ENCODE results near the gene HAPLN3. TPM values are rescaled to one million over a fixed set of nuclear protein-coding genes. Genes with fewer than 3 reads are reported as not detected.

Gene HAPLN3
- polyA plus RNA-seq, 6 donors from 2014 or later, result 2.1 to 4.5 (median 2.7) TPM

DNA sequence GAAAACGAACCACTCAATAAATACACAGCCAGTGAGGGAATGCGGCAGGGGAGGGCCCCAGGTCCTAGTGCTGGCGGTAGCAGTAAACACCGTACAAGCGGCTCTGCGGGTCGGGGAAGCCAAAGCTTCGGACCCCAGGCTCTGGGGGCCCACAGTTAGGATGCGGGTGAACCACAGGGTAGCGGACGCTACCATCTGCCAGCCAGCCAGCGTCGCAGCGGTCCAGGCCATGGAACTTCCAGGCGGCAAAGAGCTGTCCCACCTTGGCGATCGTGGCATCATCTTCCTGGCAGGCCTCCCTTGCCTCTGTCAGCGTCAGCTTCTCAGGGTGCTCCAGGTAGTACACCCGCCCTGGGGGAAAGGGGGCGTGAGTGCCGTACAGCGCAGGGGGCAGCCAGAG lies 17.4 kb downstream of the HAPLN3 start:
- Mint-ChIP-seq H3K27me3 (peaks cover 0 to 9% (median 6%) of the 10 kb centered on the region in 3 donors), H3K9me3 (no peaks in the 10 kb centered on the region), H3K27ac (no peak overlapping the region), H3K4me3 (no peak overlapping the region), H3K36me3 (peaks cover 0 to 15% of the 10 kb centered on the region in 2 donors), H3K4me1 (peaks cover 0 to 3% (median 0%) of the 10 kb centered on the region in 3 donors)
- no peak for DNase-seq
- ATAC-seq (ENCODE audit: low read depth in 2 of 2), result no peak

GRCh38 chr15:88877415-88877814 lies 17.9 kb downstream of the HAPLN3 start:
- ATAC-seq (ENCODE audit: low read depth in 2 of 2) (no peak), DNase-seq (no peak)
- no peak overlapping the region for H3K27ac Mint-ChIP-seq
- no peaks in the 10 kb centered on the region for H3K9me3 Mint-ChIP-seq
- no peak overlapping the region for H3K4me3 Mint-ChIP-seq
- peaks cover 0 to 15% of the 10 kb centered on the region in 2 donors for H3K36me3 Mint-ChIP-seq
- peaks cover 0 to 3% (median 0%) of the 10 kb centered on the region in 3 donors for H3K4me1 Mint-ChIP-seq
- peaks cover 0 to 11% (median 11%) of the 10 kb centered on the region in 3 donors for H3K27me3 Mint-ChIP-seq

GRCh38 chr15:88876573-88876972 lies 18.8 kb downstream of the HAPLN3 start:
- no peak overlapping the region for H3K4me3 Mint-ChIP-seq
- H3K27me3 Mint-ChIP-seq, result peaks cover 0 to 18% (median 17%) of the 10 kb centered on the region in 3 donors
- H3K4me1 Mint-ChIP-seq, result peaks cover 0 to 3% (median 0%) of the 10 kb centered on the region in 3 donors
- no peak for ATAC-seq (ENCODE audit: low read depth in 2 of 2)
- no peaks in the 10 kb centered on the region for H3K9me3 Mint-ChIP-seq
- peaks cover 0 to 15% of the 10 kb centered on the region in 2 donors for H3K36me3 Mint-ChIP-seq
- H3K27ac Mint-ChIP-seq, result no peak overlapping the region
- no peak for DNase-seq

- Mint-ChIP-seq H3K4me1 (no peaks in the 10 kb centered on the region), H3K27ac (no peak overlapping the region)
Measured at GRCh38 chr15:88874684-88875083, 20.7 kb downstream of the HAPLN3 start.

GRCh38 chr15:88874275-88874674 lies 21.1 kb downstream of the HAPLN3 start:
- Mint-ChIP-seq H3K4me1 (no peaks in the 10 kb centered on the region), H3K36me3 (peaks cover 0 to 15% of the 10 kb centered on the region in 2 donors), H3K27me3 (peaks cover 0 to 26% (median 23%) of the 10 kb centered on the region in 3 donors), H3K4me3 (no peak overlapping the region), H3K27ac (no peak overlapping the region), H3K9me3 (no peaks in the 10 kb centered on the region)
- DNase-seq (no peak), ATAC-seq (ENCODE audit: low read depth in 2 of 2) (no peak)

More at GRCh38 chr15:88874684-88875083, 20.7 kb downstream of the HAPLN3 start:
- ATAC-seq (ENCODE audit: low read depth in 2 of 2) (no peak), DNase-seq (no peak)
- peaks cover 0 to 25% (median 23%) of the 10 kb centered on the region in 3 donors for H3K27me3 Mint-ChIP-seq
- no peaks in the 10 kb centered on the region for H3K9me3 Mint-ChIP-seq
- H3K36me3 Mint-ChIP-seq, result peaks cover 0 to 15% of the 10 kb centered on the region in 2 donors
- no peak overlapping the region for H3K4me3 Mint-ChIP-seq

- ATAC-seq (ENCODE audit: low read depth in 2 of 2) (no peak), DNase-seq (no peak)
- Mint-ChIP-seq H3K9me3 (no peaks in the 10 kb centered on the region), H3K36me3 (peaks cover 0 to 15% of the 10 kb centered on the region in 2 donors), H3K4me1 (no peaks in the 10 kb centered on the region), H3K27ac (no peak overlapping the region), H3K4me3 (no peak overlapping the region), H3K27me3 (peaks cover 0 to 26% (median 23%) of the 10 kb centered on the region in 3 donors)
Measured at GRCh38 chr15:88873786-88874185, 21.6 kb downstream of the HAPLN3 start.

- peaks cover 0 to 15% of the 10 kb centered on the region in 2 donors for H3K36me3 Mint-ChIP-seq
- no peaks in the 10 kb centered on the region for H3K4me1 Mint-ChIP-seq
- no peak for DNase-seq
- H3K27me3 Mint-ChIP-seq, result peaks cover 0 to 26% (median 23%) of the 10 kb centered on the region in 3 donors
- no peak for ATAC-seq (ENCODE audit: low read depth in 2 of 2)
- no peaks in the 10 kb centered on the region for H3K9me3 Mint-ChIP-seq
- H3K27ac Mint-ChIP-seq, result peak overlapping the region in 1 of 6 donors; percentile 38
- no peak overlapping the region for H3K4me3 Mint-ChIP-seq
Measured at GRCh38 chr15:88872706-88873105, 22.6 kb downstream of the HAPLN3 start.

- ATAC-seq (ENCODE audit: low read depth in 2 of 2) (no peak), DNase-seq (no peak)
- no peak overlapping the region for H3K4me3 Mint-ChIP-seq
- H3K36me3 Mint-ChIP-seq, result peaks cover 0 to 15% of the 10 kb centered on the region in 2 donors
- no peaks in the 10 kb centered on the region for H3K9me3 Mint-ChIP-seq
- no peak overlapping the region for H3K27ac Mint-ChIP-seq
- H3K27me3 Mint-ChIP-seq, result peaks cover 0 to 26% (median 23%) of the 10 kb centered on the region in 3 donors
- H3K4me1 Mint-ChIP-seq, result no peaks in the 10 kb centered on the region
Measured at GRCh38 chr15:88872106-88872505, 23.2 kb downstream of the HAPLN3 start.

DNA sequence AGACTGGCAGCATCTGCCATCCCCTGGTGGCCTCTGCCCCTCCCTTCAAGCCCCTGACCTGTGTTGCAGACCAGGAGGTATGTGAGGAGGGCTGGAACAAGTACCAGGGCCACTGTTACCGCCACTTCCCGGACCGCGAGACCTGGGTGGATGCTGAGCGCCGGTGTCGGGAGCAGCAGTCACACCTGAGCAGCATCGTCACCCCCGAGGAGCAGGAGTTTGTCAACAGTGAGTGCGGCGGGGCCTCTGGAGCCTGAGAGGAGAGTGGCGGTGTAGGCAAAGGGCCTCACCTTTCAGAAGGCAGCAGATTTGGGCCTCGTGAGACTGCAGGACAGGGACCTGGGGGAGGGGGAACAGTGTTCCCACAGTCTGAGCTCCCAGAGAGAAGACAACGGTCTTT lies 24.0 kb downstream of the HAPLN3 start:
- DNase-seq (no peak), ATAC-seq (ENCODE audit: low read depth in 2 of 2) (no peak)
- Mint-ChIP-seq H3K27ac (no peak overlapping the region), H3K9me3 (no peaks in the 10 kb centered on the region), H3K27me3 (peaks cover 0 to 26% (median 26%) of the 10 kb centered on the region in 3 donors), H3K36me3 (peaks cover 0 to 7% of the 10 kb centered on the region in 2 donors), H3K4me3 (no peak overlapping the region), H3K4me1 (no peaks in the 10 kb centered on the region)

GRCh38 chr15:88866295-88866881 lies 29.0 kb downstream of the HAPLN3 start:
- H3K36me3 Mint-ChIP-seq, result no peaks in the 10 kb centered on the region
- no peak overlapping the region for H3K4me3 Mint-ChIP-seq
- H3K4me1 Mint-ChIP-seq, result no peaks in the 10 kb centered on the region
- no peak overlapping the region for H3K27ac Mint-ChIP-seq
- no peaks in the 10 kb centered on the region for H3K9me3 Mint-ChIP-seq
- ATAC-seq (ENCODE audit: low read depth in 2 of 2), result no peak
- DNase-seq, result no peak
- peaks cover 4 to 12% (median 8%) of the 10 kb centered on the region in 3 donors for H3K27me3 Mint-ChIP-seq

DNA sequence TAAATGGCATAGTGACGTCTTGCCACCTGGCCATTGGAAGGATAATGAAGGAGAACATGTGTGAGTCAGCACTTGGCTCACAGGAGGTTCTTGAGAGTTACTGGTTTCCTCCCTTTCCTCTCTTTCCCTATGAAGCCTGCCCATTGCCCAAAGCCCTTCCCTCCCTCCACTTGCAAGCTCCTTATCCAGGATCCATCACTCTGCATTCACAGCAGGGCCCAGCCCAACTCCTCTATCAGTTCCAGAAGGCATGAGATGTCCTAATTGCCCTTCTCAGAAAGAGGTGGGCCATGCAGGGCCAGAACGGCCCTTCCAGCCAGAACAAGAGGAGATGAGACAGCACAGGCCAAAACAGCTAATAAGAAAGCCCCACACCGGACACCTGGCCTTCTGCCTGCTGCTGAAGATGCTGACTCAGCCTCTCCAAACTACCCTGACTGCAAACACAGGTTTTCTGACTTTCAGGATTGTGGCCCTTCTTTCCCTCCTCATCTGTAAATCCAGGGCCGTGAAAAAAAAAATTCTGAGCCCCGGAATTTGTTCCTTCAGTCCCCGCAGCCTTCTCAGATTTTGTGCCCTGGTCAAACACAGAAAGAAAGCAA lies 29.7 kb downstream of the HAPLN3 start:
- no peaks in the 10 kb centered on the region for H3K4me1 Mint-ChIP-seq
- peaks cover 4 to 8% (median 6%) of the 10 kb centered on the region in 3 donors for H3K27me3 Mint-ChIP-seq
- H3K27ac Mint-ChIP-seq, result peak overlapping the region in 1 of 6 donors; percentile 10
- no peak for DNase-seq
- H3K36me3 Mint-ChIP-seq, result no peaks in the 10 kb centered on the region
- no peak overlapping the region for H3K4me3 Mint-ChIP-seq
- no peaks in the 10 kb centered on the region for H3K9me3 Mint-ChIP-seq
- no peak for ATAC-seq (ENCODE audit: low read depth in 2 of 2)

- H3K9me3 Mint-ChIP-seq, result no peaks in the 10 kb centered on the region
- no peak overlapping the region for H3K4me3 Mint-ChIP-seq
- DNase-seq (no peak), ATAC-seq (ENCODE audit: low read depth in 2 of 2) (no peak)
- H3K4me1 Mint-ChIP-seq, result no peaks in the 10 kb centered on the region
- H3K27me3 Mint-ChIP-seq, result peaks cover 4 to 11% (median 4%) of the 10 kb centered on the region in 3 donors
- no peaks in the 10 kb centered on the region for H3K36me3 Mint-ChIP-seq
- H3K27ac Mint-ChIP-seq, result no peak overlapping the region
Measured at GRCh38 chr15:88864861-88865497, 30.4 kb downstream of the HAPLN3 start.

DNA sequence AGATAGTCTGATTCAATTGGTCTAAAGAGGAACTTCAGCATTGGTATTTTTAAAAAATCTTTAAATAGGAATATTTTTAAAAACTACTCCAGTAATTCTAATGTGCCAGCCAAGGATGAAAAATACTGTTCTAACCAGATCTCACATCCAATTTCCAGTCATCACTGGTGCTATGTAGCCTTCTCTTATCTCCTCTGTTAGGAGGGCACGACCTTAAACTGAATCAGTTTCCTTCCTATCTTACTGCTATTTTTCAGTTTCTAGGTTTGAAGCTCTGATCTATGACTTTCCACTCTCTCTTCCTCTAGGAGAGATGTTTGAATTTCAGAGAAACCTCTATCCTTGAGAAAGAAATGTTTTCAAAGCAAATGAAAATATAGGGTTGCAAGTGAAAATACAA lies 31.9 kb downstream of the HAPLN3 start:
- no peak for DNase-seq
- peaks cover 7 to 25% (median 10%) of the 10 kb centered on the region in 3 donors for H3K27me3 Mint-ChIP-seq
- no peak overlapping the region for H3K4me3 Mint-ChIP-seq
- no peak overlapping the region for H3K27ac Mint-ChIP-seq
- H3K9me3 Mint-ChIP-seq, result no peaks in the 10 kb centered on the region
- H3K4me1 Mint-ChIP-seq, result no peaks in the 10 kb centered on the region
- no peak for ATAC-seq (ENCODE audit: low read depth in 2 of 2)
- H3K36me3 Mint-ChIP-seq, result no peaks in the 10 kb centered on the region

GRCh38 chr15:88860212-88860611 lies 35.1 kb downstream of the HAPLN3 start:
- H3K27ac Mint-ChIP-seq, result no peak overlapping the region
- DNase-seq, result no peak
- H3K4me3 Mint-ChIP-seq, result no peak overlapping the region
- H3K4me1 Mint-ChIP-seq, result no peaks in the 10 kb centered on the region
- H3K27me3 Mint-ChIP-seq, result peaks cover 7 to 23% (median 7%) of the 10 kb centered on the region in 3 donors
- no peak for ATAC-seq (ENCODE audit: low read depth in 2 of 2)
- peaks cover 0 to 3% (median 0%) of the 10 kb centered on the region in 7 donors for H3K9me3 Mint-ChIP-seq
- no peaks in the 10 kb centered on the region for H3K36me3 Mint-ChIP-seq

Data from naive B cell (primary cell).